Left ventricle myocardium superior (tissue), 1 donor: ENCODE results near the gene AGPS. TPM values are rescaled to one million over a fixed set of nuclear protein-coding genes. Genes with fewer than 3 reads are reported as not detected.

ENCODE experiments used
- ATAC-seq: fragments of 200-7000 bp; cut with Tn5 transposase; one replicate; pipeline ENCODE4 v1.9.1; 2020; ENCODE audit warnings: mild to moderate bottlenecking, moderate library complexity
- DNase-seq: peaks from one replicate; pipeline ENCODE4 v3.0.0-alpha.2; 2020
- intact Hi-C: fragments of 100-400 bp; cut with micrococcal nuclease; formaldehyde crosslinking; loops from one replicate; pipeline ENCODE4 v1.11.0; 2022
- total RNA-seq: library from RNA; stranded (reverse); fragmentation: NEBNext Ultra II Directional; extraction: Animal tissue kit (Norgen Biotek cat#: 25700); gene quantifications from one replicate; pipeline ENCODE4 v1.2.1, GENCODE V29; 2021
- donor health status: DM: no; HTN: yes; CAD: no; lungs with severe emphysema.

The AGPS gene
- total RNA-seq, 1 donor from 2014 or later: 33.4 TPM

GRCh38 chr2:177379354-177379753 is 13.2 kb upstream of the AGPS start:
- no peak for ATAC-seq
- DNase-seq: no peak
- intact Hi-C loops: no loop called here

- intact Hi-C loops: no loop called here
- DNase-seq (no peak), ATAC-seq (no peak)
Observed at GRCh38 chr2:177380181-177380580, 12.4 kb upstream of the AGPS start.

GRCh38 chr2:177383935-177384334 is 8.6 kb upstream of the AGPS start:
- intact Hi-C loops: no loop called here
- no peak for ATAC-seq
- no peak for DNase-seq

- ATAC-seq: no peak
- intact Hi-C loops: no loop called here
- DNase-seq: no peak
Observed at GRCh38 chr2:177385151-177385550, 7.4 kb upstream of the AGPS start.

GRCh38 chr2:177391822-177392372 is 676 bp upstream of the AGPS start:
- intact Hi-C loops: no loop called here
- DNase-seq (no peak), ATAC-seq (no peak)

GRCh38 chr2:177393203-177393755 is 706 bp downstream of the AGPS start:
- intact Hi-C loops: no loop called here
- ATAC-seq (no peak), DNase-seq (no peak)

- ATAC-seq: no peak
- intact Hi-C loops: no loop called here
- no peak for DNase-seq
Observed at GRCh38 chr2:177393824-177394593, 1.4 kb downstream of the AGPS start.

GRCh38 chr2:177394594-177394973 is 2.0 kb downstream of the AGPS start:
- intact Hi-C loops: no loop called here
- ATAC-seq (no peak), DNase-seq (no peak)

GRCh38 chr2:177395351-177396065 is 2.9 kb downstream of the AGPS start:
- DNase-seq (no peak), ATAC-seq (no peak)
- intact Hi-C loops: no loop called here

GRCh38 chr2:177396703-177397460 is 4.3 kb downstream of the AGPS start:
- ATAC-seq (no peak), DNase-seq (no peak)
- intact Hi-C loops: no loop called here

GRCh38 chr2:177397481-177398289 is 5.1 kb downstream of the AGPS start:
- intact Hi-C loops: no loop called here
- ATAC-seq (peak; percentile 51), DNase-seq (no peak)

- DNase-seq (no peak), ATAC-seq (no peak)
- intact Hi-C loops: no loop called here
Observed at GRCh38 chr2:177398290-177398683, 5.7 kb downstream of the AGPS start.

GRCh38 chr2:177398791-177399190 is 6.2 kb downstream of the AGPS start:
- ATAC-seq (no peak), DNase-seq (no peak)
- intact Hi-C loops: no loop called here

- no peak for ATAC-seq
- intact Hi-C loops: no loop called here
- DNase-seq: no peak
Observed at GRCh38 chr2:177399376-177399775, 6.8 kb downstream of the AGPS start.

- ATAC-seq (peak; percentile 64), DNase-seq (no peak)
- intact Hi-C loops: no loop called here
Observed at GRCh38 chr2:177400337-177400923, 7.9 kb downstream of the AGPS start.

GRCh38 chr2:177402096-177402495 is 9.5 kb downstream of the AGPS start:
- ATAC-seq (no peak), DNase-seq (no peak)
- intact Hi-C loops: no loop called here

GRCh38 chr2:177403838-177404237 is 11.3 kb downstream of the AGPS start:
- intact Hi-C loops: no loop called here
- no peak for DNase-seq
- ATAC-seq: no peak

- intact Hi-C loops: no loop called here
- no peak for DNase-seq
- ATAC-seq: no peak
Observed at GRCh38 chr2:177404243-177404642, 11.7 kb downstream of the AGPS start.
